K562 (cell line): ENCODE data around the gene MUC5AC. TPM values are rescaled to one million over a fixed set of nuclear protein-coding genes. Genes with fewer than 3 reads are reported as not detected.

Source experiments
- ATAC-seq: fragments of 200-7000 bp; cut with Tn5 transposase; 3 replicates; pipeline ENCODE4 v1.9.1; 2020; ENCODE audit warnings: moderate library complexity
- BruUV-seq: library from RNA; stranded (reverse); fragments of 400-500 nt; replicated peaks from 2 replicates; lab custom pipeline; 2021; lab: Mats Ljungman, UMichigan
- CTCF ChIA-PET: fragments of 300-600 bp; formaldehyde crosslinking; extraction: SDS; loops from one replicate; lab custom pipeline; 2021; ENCODE audit warnings: low intra/inter-chr PET ratio; lab: Yijun Ruan, JAX
- POLR2A ChIA-PET: fragments of 300-600, 350-650 bp; sonication (Branson Sonifier 250); formaldehyde crosslinking; extraction: SDS; loops from one replicate; lab custom pipeline; 2021; ENCODE audit warnings: antibody characterized with exemption, inconsistent platforms; lab: Yijun Ruan, JAX
- DNase-seq, 4 experiments: peaks; one replicate each; pipeline versions ENCODE4 v3.0.0 to v3.0.0-alpha.2; 2011 to 2018; ENCODE audit warnings: low spot score in 3 of 4, mixed read lengths in 3 of 4; ENCODE audit errors: extremely low read depth in 1 of 4
- FAIRE-seq: peaks from 2 replicates; lab custom pipeline; 2011; peaks lifted over from hg19 to GRCh38; lab: Jason Lieb, UNC
- H2AFZ ChIP-seq: 2 replicates; pipeline ENCODE4 v1.6.0; 2011; ENCODE audit warnings: low read depth, low read length, control low read depth, inconsistent platforms
- H3K27ac ChIP-seq: fragments of 200-600 bp; 3 replicates; pipeline ENCODE4 v1.8.0; 2011; ENCODE audit warnings: low read depth, mild to moderate bottlenecking, control low read depth, inconsistent platforms, low read length, moderate library complexity, mixed read lengths; ENCODE audit errors: extremely low read depth
- H3K27me3 ChIP-seq, 2 experiments: fragments of 300-600 bp in 1 of 2; 2 replicates in 1 of 2; 3 replicates in 1 of 2; pipeline versions ENCODE4 v1.6.0 to v1.8.0; 2011; ENCODE audit warnings: inconsistent platforms in 2 of 2, low read length in 2 of 2, mild to moderate bottlenecking in 1 of 2, mixed read lengths in 1 of 2, moderate library complexity in 1 of 2; ENCODE audit not compliant: control insufficient read depth in 2 of 2, insufficient read depth in 2 of 2
- H3K36me3 ChIP-seq: fragments of 300-600 bp; 3 replicates; pipeline ENCODE4 v1.8.0; 2011; ENCODE audit warnings: mild to moderate bottlenecking, low read length, inconsistent platforms; ENCODE audit not compliant: control insufficient read depth, insufficient read depth
- H3K4me1 ChIP-seq, 2 experiments: fragments of 200-600 bp in 1 of 2; replicated peaks in 1 of 2; 2 replicates in 1 of 2; 3 replicates in 1 of 2; pipeline versions ENCODE4 v1.5.1 to v1.8.0; 2011; ENCODE audit warnings: inconsistent platforms in 2 of 2, low read length in 2 of 2, mild to moderate bottlenecking in 1 of 2, mixed read lengths in 1 of 2, moderate library complexity in 1 of 2; ENCODE audit not compliant: control insufficient read depth in 2 of 2, insufficient read depth in 2 of 2
- H3K4me2 ChIP-seq: 2 replicates; pipeline ENCODE4 v1.6.1; 2011; ENCODE audit warnings: low read length, control low read depth, inconsistent platforms, mixed read lengths; ENCODE audit not compliant: insufficient read depth
- H3K4me3 ChIP-seq: fragments of 200-600 bp; sonication (generic), shearing (Covaris generic); 2 replicates; pipeline ENCODE4 v1.5.1; 2016; ENCODE audit warnings: control low read depth, inconsistent platforms
- H3K79me2 ChIP-seq: fragments of 200-600 bp; 3 replicates; pipeline ENCODE4 v1.8.0; 2011; ENCODE audit warnings: low read length, inconsistent platforms; ENCODE audit not compliant: control insufficient read depth, insufficient read depth
- H3K9ac ChIP-seq, 2 experiments: 2 replicates each; pipeline versions ENCODE4 v1.6.0 to v1.6.1; 2011; ENCODE audit warnings: low read depth in 2 of 2, low read length in 2 of 2, control low read depth in 1 of 2, inconsistent platforms in 1 of 2, mild to moderate bottlenecking in 1 of 2, mixed read lengths in 1 of 2; ENCODE audit not compliant: insufficient read depth in 1 of 2
- H3K9me1 ChIP-seq: one replicate; pipeline ENCODE4 v1.6.0; 2011; ENCODE audit warnings: inconsistent platforms, mild to moderate bottlenecking, low read length, moderate library complexity; ENCODE audit not compliant: control insufficient read depth, insufficient read depth
- H3K9me3 ChIP-seq: replicated peaks from 2 replicates; pipeline ENCODE4 v1.5.1; 2011; ENCODE audit warnings: low read depth, low read length, inconsistent platforms; ENCODE audit not compliant: control insufficient read depth, insufficient read depth
- H4K20me1 ChIP-seq: replicated peaks from 2 replicates; pipeline ENCODE4 v1.6.1; 2011; ENCODE audit warnings: low read length, inconsistent platforms, mixed read lengths; ENCODE audit not compliant: control insufficient read depth, insufficient read depth
- FOXA3 ChIP-seq, 2 experiments: fragments of 450-650 bp in 1 of 2; sonication (generic) in 1 of 2; formaldehyde crosslinking; IDR thresholded peaks in 1 of 2; conservative IDR thresholded peaks in 1 of 2; 2 replicates each; pipeline versions ENCODE4 v1.4.0 to v1.8.0; 2020 to 2022; ENCODE audit warnings: mild to moderate bottlenecking in 2 of 2, missing genetic modification reagents in 1 of 2
- FOXJ3 ChIP-seq: sonication (generic); formaldehyde crosslinking; IDR thresholded peaks from 2 replicates; pipeline ENCODE4 v1.4.0; 2020; ENCODE audit warnings: mild to moderate bottlenecking, missing genetic modification reagents
- MAFG ChIP-seq: fragments of 450-650 bp; conservative IDR thresholded peaks from 2 replicates; pipeline ENCODE4 v1.6.1; 2016; ENCODE audit warnings: missing genetic modification characterization, missing compliant biosample characterization
- PTBP1 ChIP-seq: fragments of 200-400 bp; formaldehyde crosslinking; IDR thresholded peaks from 2 replicates; pipeline ENCODE4 v1.6.1; 2017; ENCODE audit warnings: low read depth, low read length
- TGIF2 ChIP-seq: sonication (generic); formaldehyde crosslinking; IDR thresholded peaks from 2 replicates; pipeline ENCODE4 v1.8.1; 2022; ENCODE audit warnings: mild to moderate bottlenecking, missing genetic modification reagents, moderate library complexity
- WGBS: fragments of 100-300 bp; shearing (Covaris generic); methylation state at CpG from one replicate; pipeline ENCODE4 v1.1.6; 2016; ENCODE audit warnings: low coverage, mixed read lengths; ENCODE audit not compliant: insufficient coverage; ENCODE audit errors: missing lambda C conversion rate; 5-methylcytosine and 5-hydroxymethylcytosine counted together
- in situ Hi-C: fragments of 300-500 bp; cut with MboI; formaldehyde crosslinking; loops from 4 replicates; pipeline ENCODE4 v1.15.0; 2018; ENCODE audit warnings: inconsistent platforms, mixed read lengths
- intact Hi-C: fragments of 100-400 bp; cut with micrococcal nuclease; formaldehyde crosslinking; loops from 2 replicates; pipeline ENCODE4 v1.14.2; 2022
- polyA plus RNA-seq, 8 experiments: library from polyadenylated mRNA; depleted of rRNA in 4 of 8; stranded (reverse) in 5 of 8; unstranded in 3 of 8; fragments of >200 nt; fragmentation: Nextera tagmentation in 2 of 8; fragmentation: Illumina TruSeq in 1 of 8; extraction: Ambion mirVana in 2 of 8; extraction: Trizol in 1 of 8; gene quantifications; 2 replicates each; pipeline versions ENCODE4 v1.2.1 to v1.2.3, GENCODE V29; 2011 to 2014; ENCODE audit warnings: inconsistent platforms in 1 of 8, missing spikeins in 1 of 8
- total RNA-seq, 7 experiments: library from RNA; depleted of rRNA in 6 of 7; stranded (reverse); fragments of >200 nt in 6 of 7; fragmentation: Illumina TruSeq in 2 of 7; extraction: Trizol in 2 of 7; gene quantifications; 2 replicates each; pipeline versions ENCODE4 v1.2.1 to v1.2.3, GENCODE V29; 2011 to 2021; ENCODE audit warnings: low replicate concordance in 1 of 7
- TF ChIP-seq, protein P1 (sequence below): fragments of 250-450 bp; sonication (Bioruptor Pico); IDR thresholded peaks from 2 replicates; pipeline ENCODE4 v1.8.0; 2022; ENCODE audit warnings: inconsistent platforms

The MUC5AC gene
- total and polyA plus RNA-seq, 9 of the 15 experiments (the other 6 are each of a cell fraction or from before 2014, with no cell fraction given) = not detected

DNA sequence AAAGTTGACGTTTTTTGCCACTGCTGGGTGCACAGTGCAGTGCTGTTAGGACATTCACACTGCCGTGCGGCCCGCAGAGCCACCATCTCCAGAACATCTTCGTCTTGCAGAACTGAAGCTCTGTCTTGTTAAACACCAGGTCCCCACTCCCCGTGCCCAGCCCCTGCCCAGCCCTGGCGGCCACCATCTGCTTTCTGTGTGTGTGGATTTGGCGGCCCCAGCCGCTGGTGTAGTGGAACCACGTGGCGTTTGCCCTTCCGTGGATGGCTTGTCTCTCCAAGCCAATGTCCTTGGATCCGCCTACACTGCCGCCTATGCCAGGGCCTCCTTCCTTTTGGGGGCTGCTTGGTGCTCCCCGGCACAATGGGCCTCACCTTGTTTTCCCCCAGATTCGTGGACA lies 8.2 kb upstream of the MUC5AC start:
- POLR2A ChIA-PET = no interaction called here
- Histone ChIP-seq H3K4me3 (no peak overlapping the region), H3K79me2 (no peaks in the 10 kb centered on the region), H3K27ac (no peak overlapping the region), H4K20me1 (0 out of 2 replicates have a peak, but pooled peaks cover 5% of the 10 kb centered on the region), H2AFZ (no peak overlapping the region), H3K4me2 (no peak overlapping the region), H3K9ac (no peak overlapping the region), H3K27me3 (peaks cover 9 to 34% of the 10 kb centered on the region in 2 experiments; a peak in 4 of 5 replicates), H3K36me3 (no peaks in the 10 kb centered on the region), H3K4me1 (peaks cover 0 to 33% of the 10 kb centered on the region in 2 experiments; a peak in 2 of 5 replicates), H3K9me3 (no peaks in the 10 kb centered on the region), H3K9me1 (no peaks in the 10 kb centered on the region)
- FAIRE-seq (no peak), ATAC-seq (no peak), DNase-seq (no peak)
- CTCF ChIA-PET = no interaction called here
- no TSS peak for BruUV-seq
- 5% methylated on average over 16 of the region's 16 CpGs for WGBS
- TF ChIP-seq TGIF2 (CRISPR knock-in tag) = no peak
- TF ChIP-seq FOXA3 (CRISPR knock-in tag; conservative IDR thresholded peaks at IDR 0.05 in 1 of 2, IDR thresholded peaks at IDR 0.05 in 1 of 2) = no peak
- TF ChIP-seq PTBP1 = no peak
- no peak for TF ChIP-seq FOXJ3 (CRISPR knock-in tag)
- TF ChIP-seq, protein P1, sequence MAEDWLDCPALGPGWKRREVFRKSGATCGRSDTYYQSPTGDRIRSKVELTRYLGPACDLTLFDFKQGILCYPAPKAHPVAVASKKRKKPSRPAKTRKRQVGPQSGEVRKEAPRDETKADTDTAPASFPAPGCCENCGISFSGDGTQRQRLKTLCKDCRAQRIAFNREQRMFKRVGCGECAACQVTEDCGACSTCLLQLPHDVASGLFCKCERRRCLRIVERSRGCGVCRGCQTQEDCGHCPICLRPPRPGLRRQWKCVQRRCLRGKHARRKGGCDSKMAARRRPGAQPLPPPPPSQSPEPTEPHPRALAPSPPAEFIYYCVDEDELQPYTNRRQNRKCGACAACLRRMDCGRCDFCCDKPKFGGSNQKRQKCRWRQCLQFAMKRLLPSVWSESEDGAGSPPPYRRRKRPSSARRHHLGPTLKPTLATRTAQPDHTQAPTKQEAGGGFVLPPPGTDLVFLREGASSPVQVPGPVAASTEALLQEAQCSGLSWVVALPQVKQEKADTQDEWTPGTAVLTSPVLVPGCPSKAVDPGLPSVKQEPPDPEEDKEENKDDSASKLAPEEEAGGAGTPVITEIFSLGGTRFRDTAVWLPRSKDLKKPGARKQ = no peak
- TF ChIP-seq MAFG = no peak
- intact Hi-C loops = no loop called here
- in situ Hi-C loops = no loop called here
